RWPE2 (cell line): ENCODE measurements around the gene PCP2.

ENCODE experiments used
- ATAC-seq: fragments of 200-7000 bp; cut with Tn5 transposase; 3 replicates; pipeline ENCODE4 v1.9.1; 2021; ENCODE audit warnings: low read depth
- DNase-seq: peaks from one replicate; pipeline ENCODE4 v3.0.0-alpha.2; 2020; ENCODE audit warnings: low spot score
- H3K27ac ChIP-seq: fragments of 450-650 bp; 2 replicates; pipeline ENCODE4 v1.5.1; 2017; ENCODE audit warnings: mild to moderate bottlenecking; ENCODE audit not compliant: poor library complexity, severe bottlenecking
- H3K27me3 ChIP-seq: fragments of 250-450 bp; sonication (Bioruptor Pico); 2 replicates; pipeline ENCODE4 v1.5.1; 2021; ENCODE audit warnings: mild to moderate bottlenecking, moderate library complexity; ENCODE audit not compliant: insufficient read depth, poor library complexity, severe bottlenecking
- H3K36me3 ChIP-seq: fragments of 250-450 bp; sonication (Bioruptor Pico); 2 replicates; pipeline ENCODE4 v1.5.1; 2020; ENCODE audit warnings: low read depth, mild to moderate bottlenecking, moderate library complexity
- H3K4me1 ChIP-seq: fragments of 250-450 bp; sonication (Bioruptor Pico); 2 replicates; pipeline ENCODE4 v1.5.1; 2021; ENCODE audit warnings: mild to moderate bottlenecking, moderate library complexity; ENCODE audit not compliant: insufficient read depth, poor library complexity, severe bottlenecking
- H3K4me3 ChIP-seq: fragments of 250-450 bp; sonication (Bioruptor Pico); 2 replicates; pipeline ENCODE4 v1.5.1; 2021; ENCODE audit warnings: mild to moderate bottlenecking, moderate library complexity; ENCODE audit not compliant: severe bottlenecking
- H3K9me3 ChIP-seq: fragments of 250-450 bp; sonication (Bioruptor Pico); 2 replicates; pipeline ENCODE4 v1.5.1; 2021; ENCODE audit warnings: mild to moderate bottlenecking, moderate library complexity; ENCODE audit not compliant: severe bottlenecking
- CTCF ChIP-seq: fragments of 450-650 bp; IDR thresholded peaks from one replicate; pipeline ENCODE4 v1.5.1; 2017; ENCODE audit warnings: mild to moderate bottlenecking, moderate library complexity; ENCODE audit not compliant: poor library complexity, severe bottlenecking

The PCP2 gene

DNA sequence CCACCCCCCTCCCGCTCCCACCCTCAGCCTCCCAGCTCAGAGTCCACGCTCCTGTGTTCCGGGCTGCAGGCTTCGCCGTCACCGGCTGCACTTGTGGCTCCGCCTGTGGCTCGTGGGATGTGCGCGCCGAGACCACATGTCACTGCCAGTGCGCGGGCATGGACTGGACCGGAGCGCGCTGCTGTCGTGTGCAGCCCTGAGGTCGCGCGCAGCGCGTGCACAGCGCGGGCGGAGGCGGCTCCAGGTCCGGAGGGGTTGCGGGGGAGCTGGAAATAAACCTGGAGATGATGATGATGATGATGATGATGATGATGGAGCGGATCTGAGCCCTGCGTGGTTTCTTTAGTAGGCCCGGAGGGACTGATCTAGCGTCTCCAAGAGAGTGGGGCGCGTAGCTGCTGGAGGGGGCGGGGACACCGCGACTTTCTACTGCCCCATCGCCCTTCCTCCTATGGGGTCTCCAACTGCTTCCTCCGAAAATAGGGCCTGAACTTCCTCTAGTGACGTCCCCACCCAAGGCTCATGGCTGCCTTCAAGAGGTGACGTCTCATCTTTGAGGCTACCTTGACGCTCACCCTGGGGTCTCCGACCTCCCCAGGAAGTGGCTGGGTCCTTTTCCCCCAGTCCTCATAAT is 36.7 kb upstream of the PCP2 start:
- H3K27me3 ChIP-seq, result peaks cover 7% of the 10 kb centered on the region
- no peaks in the 10 kb centered on the region for H3K9me3 ChIP-seq
- peak overlapping the region; percentile 5 for H3K4me3 ChIP-seq
- no peaks in the 10 kb centered on the region for H3K36me3 ChIP-seq
- DNase-seq (no peak), ATAC-seq (no peak)
- H3K27ac ChIP-seq, result no peak overlapping the region
- H3K4me1 ChIP-seq, result no peaks in the 10 kb centered on the region
- TF ChIP-seq CTCF, result no peak

DNA sequence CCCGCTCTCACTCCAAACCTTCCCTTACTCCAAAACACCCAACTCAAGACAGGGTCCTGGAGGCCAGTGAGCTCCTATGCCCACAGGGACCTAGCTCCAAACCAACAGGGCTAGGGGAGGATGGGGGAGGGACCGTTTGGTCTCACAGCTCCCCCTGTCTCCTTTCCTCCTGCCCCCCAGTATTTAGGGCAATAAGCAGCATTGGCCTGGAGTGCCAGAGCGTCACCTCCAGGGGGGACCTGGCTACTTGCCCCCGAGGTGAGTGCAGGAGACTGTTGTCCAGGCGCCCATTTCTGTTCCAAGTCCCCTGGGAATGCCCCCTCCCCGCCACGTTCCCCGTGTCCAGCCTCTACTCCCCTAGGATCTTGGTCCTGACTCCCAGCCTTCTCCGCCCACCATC is 36.1 kb upstream of the PCP2 start:
- Histone ChIP-seq H3K27ac (no peak overlapping the region), H3K36me3 (no peaks in the 10 kb centered on the region), H3K27me3 (peaks cover 7% of the 10 kb centered on the region), H3K4me3 (no peak overlapping the region), H3K4me1 (no peaks in the 10 kb centered on the region), H3K9me3 (no peaks in the 10 kb centered on the region)
- TF ChIP-seq CTCF, result no peak
- DNase-seq (no peak), ATAC-seq (no peak)

DNA sequence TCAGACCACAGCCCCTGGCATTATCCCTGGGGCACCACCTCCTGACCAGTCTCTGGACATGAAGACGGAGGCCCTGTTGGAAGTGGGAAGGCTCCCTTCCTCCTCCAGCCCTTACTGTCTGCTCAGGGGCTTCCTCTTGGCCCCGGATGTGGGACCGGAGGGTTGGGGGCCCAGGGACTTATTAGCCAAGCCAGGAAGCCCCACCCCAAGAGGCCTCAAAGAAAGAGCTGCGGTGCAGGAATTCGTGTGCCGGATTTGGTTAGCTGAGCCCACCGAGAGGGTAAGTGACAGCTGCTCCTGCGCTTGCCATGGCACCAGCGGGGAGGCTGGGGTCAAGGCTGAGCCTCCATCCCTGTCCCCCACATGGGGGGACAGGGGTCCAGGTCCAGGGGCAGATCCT is 35.3 kb upstream of the PCP2 start, which contains the start of gene RETN:
Gene RETN, plus strand, starts transcription at position 208 of the 400 bp plus-strand sequence. CDS start 278 bp downstream, outside the sequence.
- Histone ChIP-seq H3K4me3 (no peak within 1 kb of the TSS), H3K27ac (no peak within 1 kb of the TSS), H3K27me3 (peaks cover 7% of the 10 kb centered on the region), H3K4me1 (no peaks in the 10 kb centered on the region), H3K36me3 (no peaks in the 10 kb centered on the region), H3K9me3 (no peaks in the 10 kb centered on the region)
- ATAC-seq (no peak), DNase-seq (no peak)
- no peak for TF ChIP-seq CTCF

DNA sequence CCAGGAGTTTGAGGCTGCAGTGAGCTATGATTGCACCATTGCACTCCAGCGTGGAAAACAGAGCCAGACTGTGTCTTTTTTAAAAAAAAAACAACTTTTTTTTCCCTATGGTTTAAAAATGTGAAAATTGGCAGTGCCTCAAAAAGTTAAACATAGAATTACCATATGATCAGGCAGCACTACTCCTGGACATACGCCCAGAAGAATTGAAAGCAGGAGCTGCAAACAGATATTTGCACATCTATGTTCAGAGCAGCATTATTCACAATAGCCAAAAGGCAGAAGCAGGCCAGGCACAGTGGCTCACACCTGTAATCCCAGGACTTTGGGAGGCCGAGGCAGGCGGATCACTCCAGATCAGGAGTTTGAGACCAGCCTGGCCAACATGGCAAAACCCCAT is 31.6 kb upstream of the PCP2 start:
- no peak for ATAC-seq
- H3K36me3 ChIP-seq, result no peaks in the 10 kb centered on the region
- no peak overlapping the region for H3K4me3 ChIP-seq
- no peak overlapping the region for H3K27ac ChIP-seq
- no peaks in the 10 kb centered on the region for H3K9me3 ChIP-seq
- no peak for DNase-seq
- H3K27me3 ChIP-seq, result no peaks in the 10 kb centered on the region
- H3K4me1 ChIP-seq, result no peaks in the 10 kb centered on the region
- TF ChIP-seq CTCF, result no peak

- no peak overlapping the region for H3K27ac ChIP-seq
- ATAC-seq (no peak), DNase-seq (no peak)
- H3K27me3 ChIP-seq, result no peaks in the 10 kb centered on the region
- TF ChIP-seq CTCF, result no peak
- no peaks in the 10 kb centered on the region for H3K4me1 ChIP-seq
- H3K36me3 ChIP-seq, result no peaks in the 10 kb centered on the region
- no peaks in the 10 kb centered on the region for H3K9me3 ChIP-seq
- no peak overlapping the region for H3K4me3 ChIP-seq
These were observed 30.2 kb upstream of the PCP2 start for GRCh38 chr19:7663706-7664105.
